WTC11 (cell line): ENCODE results near the gene SIN3A.

Experiments used
- ATF1 ChIP-seq: sonication (generic); formaldehyde crosslinking; IDR thresholded peaks from 2 replicates; pipeline ENCODE4 v1.8.1; 2023; ENCODE audit warnings: mild to moderate bottlenecking, moderate library complexity, missing genetic modification reagents
- ESRRA ChIP-seq: sonication (generic); formaldehyde crosslinking; IDR thresholded peaks from 2 replicates; pipeline ENCODE4 v1.8.1; 2022; ENCODE audit warnings: mild to moderate bottlenecking, missing genetic modification reagents, borderline replicate concordance
- TCF7 ChIP-seq: sonication (generic); formaldehyde crosslinking; IDR thresholded peaks from 2 replicates; pipeline ENCODE4 v1.8.0; 2022; ENCODE audit warnings: mild to moderate bottlenecking, low read depth, missing genetic modification reagents, moderate library complexity
- TP53 ChIP-seq: sonication (generic); formaldehyde crosslinking; IDR thresholded peaks from 2 replicates; pipeline ENCODE4 v1.8.1; 2023; ENCODE audit warnings: mild to moderate bottlenecking, missing genetic modification reagents
- TF ChIP-seq, protein P1 (sequence below): fragments of 200-600 bp; IDR thresholded peaks from 2 replicates; pipeline ENCODE4 v1.8.0; 2022; ENCODE audit warnings: antibody characterized with exemption
- TF ChIP-seq, protein P2 (sequence below): sonication (generic); formaldehyde crosslinking; IDR thresholded peaks from 2 replicates; pipeline ENCODE4 v1.8.0; 2022; ENCODE audit warnings: mild to moderate bottlenecking, missing genetic modification reagents
- TF ChIP-seq, protein P3 (sequence below): sonication (generic); formaldehyde crosslinking; IDR thresholded peaks from 2 replicates; pipeline ENCODE4 v1.8.1; 2023; ENCODE audit warnings: mild to moderate bottlenecking, missing genetic modification reagents, borderline replicate concordance
- TF ChIP-seq, protein P4 (sequence below): sonication (generic); formaldehyde crosslinking; IDR thresholded peaks from 2 replicates; pipeline ENCODE4 v1.8.1; 2022; ENCODE audit warnings: low read depth, mild to moderate bottlenecking, moderate library complexity, missing genetic modification reagents, borderline replicate concordance

DNA sequence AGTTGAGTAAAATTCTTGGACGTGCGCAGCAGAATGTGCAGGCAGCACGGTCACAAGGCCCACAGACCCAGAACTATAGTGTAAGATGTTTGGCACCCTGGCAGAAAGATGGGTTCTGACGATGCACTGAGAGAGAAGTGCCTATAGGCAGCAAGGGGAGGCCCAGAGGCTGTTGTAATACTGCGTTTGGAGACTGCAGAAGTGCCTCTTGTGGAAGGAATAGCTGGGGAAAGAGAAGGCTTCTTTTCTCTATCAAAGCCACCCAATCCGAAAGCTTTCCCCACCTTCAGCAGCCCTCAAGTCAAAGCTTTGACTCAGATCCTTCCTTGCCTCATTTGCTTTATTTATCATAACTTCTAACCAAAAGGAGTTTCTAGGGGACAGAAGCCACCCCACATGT, 5.2 kb upstream of the SIN3A start:
- TF ChIP-seq, protein P1, sequence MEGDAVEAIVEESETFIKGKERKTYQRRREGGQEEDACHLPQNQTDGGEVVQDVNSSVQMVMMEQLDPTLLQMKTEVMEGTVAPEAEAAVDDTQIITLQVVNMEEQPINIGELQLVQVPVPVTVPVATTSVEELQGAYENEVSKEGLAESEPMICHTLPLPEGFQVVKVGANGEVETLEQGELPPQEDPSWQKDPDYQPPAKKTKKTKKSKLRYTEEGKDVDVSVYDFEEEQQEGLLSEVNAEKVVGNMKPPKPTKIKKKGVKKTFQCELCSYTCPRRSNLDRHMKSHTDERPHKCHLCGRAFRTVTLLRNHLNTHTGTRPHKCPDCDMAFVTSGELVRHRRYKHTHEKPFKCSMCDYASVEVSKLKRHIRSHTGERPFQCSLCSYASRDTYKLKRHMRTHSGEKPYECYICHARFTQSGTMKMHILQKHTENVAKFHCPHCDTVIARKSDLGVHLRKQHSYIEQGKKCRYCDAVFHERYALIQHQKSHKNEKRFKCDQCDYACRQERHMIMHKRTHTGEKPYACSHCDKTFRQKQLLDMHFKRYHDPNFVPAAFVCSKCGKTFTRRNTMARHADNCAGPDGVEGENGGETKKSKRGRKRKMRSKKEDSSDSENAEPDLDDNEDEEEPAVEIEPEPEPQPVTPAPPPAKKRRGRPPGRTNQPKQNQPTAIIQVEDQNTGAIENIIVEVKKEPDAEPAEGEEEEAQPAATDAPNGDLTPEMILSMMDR = no peak
- TF ChIP-seq, protein P2, sequence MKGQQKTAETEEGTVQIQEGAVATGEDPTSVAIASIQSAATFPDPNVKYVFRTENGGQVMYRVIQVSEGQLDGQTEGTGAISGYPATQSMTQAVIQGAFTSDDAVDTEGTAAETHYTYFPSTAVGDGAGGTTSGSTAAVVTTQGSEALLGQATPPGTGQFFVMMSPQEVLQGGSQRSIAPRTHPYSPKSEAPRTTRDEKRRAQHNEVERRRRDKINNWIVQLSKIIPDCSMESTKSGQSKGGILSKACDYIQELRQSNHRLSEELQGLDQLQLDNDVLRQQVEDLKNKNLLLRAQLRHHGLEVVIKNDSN (CRISPR knock-in tag) = no peak
- TF ChIP-seq TCF7 (CRISPR knock-in tag) (no peak), TP53 (CRISPR knock-in tag) (no peak), ATF1 (CRISPR knock-in tag) (no peak), ESRRA (CRISPR knock-in tag) (no peak)
- TF ChIP-seq, protein P3, sequence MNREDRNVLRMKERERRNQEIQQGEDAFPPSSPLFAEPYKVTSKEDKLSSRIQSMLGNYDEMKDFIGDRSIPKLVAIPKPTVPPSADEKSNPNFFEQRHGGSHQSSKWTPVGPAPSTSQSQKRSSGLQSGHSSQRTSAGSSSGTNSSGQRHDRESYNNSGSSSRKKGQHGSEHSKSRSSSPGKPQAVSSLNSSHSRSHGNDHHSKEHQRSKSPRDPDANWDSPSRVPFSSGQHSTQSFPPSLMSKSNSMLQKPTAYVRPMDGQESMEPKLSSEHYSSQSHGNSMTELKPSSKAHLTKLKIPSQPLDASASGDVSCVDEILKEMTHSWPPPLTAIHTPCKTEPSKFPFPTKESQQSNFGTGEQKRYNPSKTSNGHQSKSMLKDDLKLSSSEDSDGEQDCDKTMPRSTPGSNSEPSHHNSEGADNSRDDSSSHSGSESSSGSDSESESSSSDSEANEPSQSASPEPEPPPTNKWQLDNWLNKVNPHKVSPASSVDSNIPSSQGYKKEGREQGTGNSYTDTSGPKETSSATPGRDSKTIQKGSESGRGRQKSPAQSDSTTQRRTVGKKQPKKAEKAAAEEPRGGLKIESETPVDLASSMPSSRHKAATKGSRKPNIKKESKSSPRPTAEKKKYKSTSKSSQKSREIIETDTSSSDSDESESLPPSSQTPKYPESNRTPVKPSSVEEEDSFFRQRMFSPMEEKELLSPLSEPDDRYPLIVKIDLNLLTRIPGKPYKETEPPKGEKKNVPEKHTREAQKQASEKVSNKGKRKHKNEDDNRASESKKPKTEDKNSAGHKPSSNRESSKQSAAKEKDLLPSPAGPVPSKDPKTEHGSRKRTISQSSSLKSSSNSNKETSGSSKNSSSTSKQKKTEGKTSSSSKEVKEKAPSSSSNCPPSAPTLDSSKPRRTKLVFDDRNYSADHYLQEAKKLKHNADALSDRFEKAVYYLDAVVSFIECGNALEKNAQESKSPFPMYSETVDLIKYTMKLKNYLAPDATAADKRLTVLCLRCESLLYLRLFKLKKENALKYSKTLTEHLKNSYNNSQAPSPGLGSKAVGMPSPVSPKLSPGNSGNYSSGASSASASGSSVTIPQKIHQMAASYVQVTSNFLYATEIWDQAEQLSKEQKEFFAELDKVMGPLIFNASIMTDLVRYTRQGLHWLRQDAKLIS = no peak
- TF ChIP-seq, protein P4, sequence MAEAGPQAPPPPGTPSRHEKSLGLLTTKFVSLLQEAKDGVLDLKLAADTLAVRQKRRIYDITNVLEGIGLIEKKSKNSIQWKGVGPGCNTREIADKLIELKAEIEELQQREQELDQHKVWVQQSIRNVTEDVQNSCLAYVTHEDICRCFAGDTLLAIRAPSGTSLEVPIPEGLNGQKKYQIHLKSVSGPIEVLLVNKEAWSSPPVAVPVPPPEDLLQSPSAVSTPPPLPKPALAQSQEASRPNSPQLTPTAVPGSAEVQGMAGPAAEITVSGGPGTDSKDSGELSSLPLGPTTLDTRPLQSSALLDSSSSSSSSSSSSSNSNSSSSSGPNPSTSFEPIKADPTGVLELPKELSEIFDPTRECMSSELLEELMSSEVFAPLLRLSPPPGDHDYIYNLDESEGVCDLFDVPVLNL (CRISPR knock-in tag) = no peak
